Left forelimb (tissue), 1 donor: Measurements from ENCODE around the gene TMEM252.

ENCODE experiments used
- DNase-seq: peaks from one replicate; pipeline ENCODE4 v3.0.0-alpha.2; 2018; ENCODE audit warnings: low spot score

The TMEM252 gene

GRCh38 chr9:68497629-68498028, 43.1 kb downstream of the TMEM252 start:
- DNase-seq: no peak

GRCh38 chr9:68496356-68496755, 44.3 kb downstream of the TMEM252 start:
- no peak for DNase-seq

GRCh38 chr9:68495247-68495646, 45.4 kb downstream of the TMEM252 start:
- no peak for DNase-seq

GRCh38 chr9:68493958-68494577, 46.6 kb downstream of the TMEM252 start:
- no peak for DNase-seq

- DNase-seq: no peak
Observed at GRCh38 chr9:68493541-68493940, 47.1 kb downstream of the TMEM252 start.

GRCh38 chr9:68492806-68493205, 47.9 kb downstream of the TMEM252 start:
- no peak for DNase-seq

GRCh38 chr9:68489646-68490045, 51.0 kb downstream of the TMEM252 start:
- DNase-seq: no peak

GRCh38 chr9:68488126-68488525, 52.6 kb downstream of the TMEM252 start:
- DNase-seq: no peak
